Endothelial cell of umbilical vein (primary cell): ENCODE data around the gene POU6F2. TPM values are rescaled to one million over a fixed set of nuclear protein-coding genes. Genes with fewer than 3 reads are reported as not detected.

ENCODE experiments used
- BruUV-seq: library from RNA; stranded (reverse); fragments of 400-500 nt; replicated peaks from 2 replicates; lab custom pipeline; 2021; lab: Mats Ljungman, UMichigan
- CTCF ChIA-PET: fragments of 300-600, 350-600 bp; sonication (Branson Sonifier 250); formaldehyde crosslinking; loops from one replicate; lab custom pipeline; 2021; ENCODE audit warnings: antibody characterized with exemption, inconsistent platforms; lab: Charles Lee
- POLR2A ChIA-PET: fragments of 300-600, 350-600 bp; sonication (Branson Sonifier 250); formaldehyde crosslinking; loops from one replicate; lab custom pipeline; 2021; ENCODE audit warnings: antibody characterized with exemption, inconsistent platforms; lab: Charles Lee
- DNase-seq: peaks from one replicate; pipeline ENCODE4 v3.0.0-alpha.2; 2011; ENCODE audit warnings: low read depth, low spot score
- FAIRE-seq: peaks from 2 replicates; lab custom pipeline; 2011; peaks lifted over from hg19 to GRCh38; lab: Jason Lieb, UNC
- H2AFZ ChIP-seq: 2 replicates; pipeline ENCODE4 v1.6.0; 2012; ENCODE audit warnings: low read depth, low read length, control low read depth, inconsistent platforms
- H3K27ac ChIP-seq: 2 replicates; pipeline ENCODE4 v1.5.1; 2011; ENCODE audit warnings: low read depth, mild to moderate bottlenecking, control low read depth, low read length, moderate library complexity; ENCODE audit not compliant: insufficient read depth
- H3K27me3 ChIP-seq, 2 experiments: 2 replicates each; pipeline versions ENCODE4 v1.6.0 to v1.6.1; 2011; ENCODE audit warnings: low read length in 2 of 2, mixed read lengths in 1 of 2; ENCODE audit not compliant: control insufficient read depth in 2 of 2, insufficient read depth in 2 of 2
- H3K36me3 ChIP-seq, 2 experiments: 2 replicates in 1 of 2; 3 replicates in 1 of 2; pipeline ENCODE4 v1.5.1; 2011; ENCODE audit warnings: low read length in 2 of 2, mild to moderate bottlenecking in 1 of 2, moderate library complexity in 1 of 2; ENCODE audit not compliant: control insufficient read depth in 2 of 2, insufficient read depth in 2 of 2; ENCODE audit errors: extremely low read depth in 1 of 2
- H3K4me1 ChIP-seq: 3 replicates; pipeline ENCODE4 v1.5.1; 2011; ENCODE audit warnings: mild to moderate bottlenecking, low read length; ENCODE audit not compliant: control insufficient read depth, insufficient read depth; ENCODE audit errors: extremely low read depth
- H3K4me2 ChIP-seq: 2 replicates; pipeline ENCODE4 v1.6.1; 2011; ENCODE audit warnings: low read length, control low read depth, mixed read lengths; ENCODE audit not compliant: insufficient read depth
- H3K4me3 ChIP-seq, 3 experiments: fragments of 200-600 bp in 1 of 3; sonication (generic), shearing (Covaris generic) in 1 of 3; replicated peaks in 1 of 3; 2 replicates each; pipeline ENCODE4 v1.5.1; 2011 to 2016; ENCODE audit warnings: control low read depth in 3 of 3, low read length in 3 of 3, mild to moderate bottlenecking in 2 of 3, inconsistent platforms in 1 of 3, low read depth in 1 of 3, moderate library complexity in 1 of 3; ENCODE audit not compliant: insufficient read depth in 1 of 3
- H3K79me2 ChIP-seq: 2 replicates; pipeline ENCODE4 v1.6.0; 2012; ENCODE audit warnings: low read length, inconsistent platforms; ENCODE audit not compliant: control insufficient read depth, insufficient read depth
- H3K9ac ChIP-seq: replicated peaks from 2 replicates; pipeline ENCODE3; 2011; ENCODE audit warnings: low read length, control low read depth; ENCODE audit not compliant: insufficient read depth; ENCODE audit errors: extremely low read depth
- H3K9me1 ChIP-seq: replicated peaks from 3 replicates; pipeline ENCODE4 v1.6.0; 2011; ENCODE audit warnings: mild to moderate bottlenecking, low read length; ENCODE audit not compliant: control insufficient read depth, insufficient read depth; ENCODE audit errors: extremely low read depth
- H3K9me3 ChIP-seq: replicated peaks from 2 replicates; pipeline ENCODE4 v1.5.1; 2012; ENCODE audit warnings: low read length, inconsistent platforms; ENCODE audit not compliant: control insufficient read depth, insufficient read depth
- H4K20me1 ChIP-seq: replicated peaks from 2 replicates; pipeline ENCODE3; 2011; ENCODE audit warnings: mild to moderate bottlenecking, low read length; ENCODE audit not compliant: control insufficient read depth, insufficient read depth; ENCODE audit errors: extremely low read depth
- CTCF ChIP-seq, 2 donors: IDR thresholded peaks; 1 replicate in 1 of 2; 2 replicates in 1 of 2; pipeline ENCODE4 v1.5.1; 2011; ENCODE audit warnings: low read length in 2 of 2, mild to moderate bottlenecking in 2 of 2, moderate library complexity in 2 of 2, control low read depth in 1 of 2, inconsistent platforms in 1 of 2, low read depth in 1 of 2; ENCODE audit not compliant: insufficient read depth in 1 of 2; ENCODE audit errors: extremely low read depth in 1 of 2
- EZH2 ChIP-seq: IDR thresholded peaks from 2 replicates; pipeline ENCODE4 v1.6.1; 2012; ENCODE audit warnings: borderline replicate concordance, low read depth, mild to moderate bottlenecking, moderate library complexity, low read length, inconsistent platforms; ENCODE audit not compliant: severe bottlenecking
- FOS ChIP-seq: IDR thresholded peaks from 2 replicates; pipeline ENCODE4 v1.6.1; 2011; ENCODE audit warnings: mild to moderate bottlenecking, low read length, moderate library complexity, borderline replicate concordance; ENCODE audit not compliant: insufficient read depth
- GATA2 ChIP-seq: IDR thresholded peaks from 2 replicates; pipeline ENCODE4 v1.7.0; 2011; ENCODE audit warnings: low read depth, mild to moderate bottlenecking, moderate library complexity, mixed read lengths, low read length; ENCODE audit not compliant: insufficient read length, insufficient read depth
- JUN ChIP-seq: IDR thresholded peaks from 2 replicates; pipeline ENCODE4 v1.6.1; 2011; ENCODE audit warnings: borderline replicate concordance, low read depth; ENCODE audit not compliant: insufficient read length, insufficient read depth
- MAX ChIP-seq: IDR thresholded peaks from 2 replicates; pipeline ENCODE4 v1.6.1; 2011; ENCODE audit not compliant: insufficient read depth, insufficient read length
- MYC ChIP-seq: IDR thresholded peaks from one replicate; pipeline ENCODE4 v1.6.1; 2011; ENCODE audit warnings: mild to moderate bottlenecking, low read depth, low read length
- POLR2A ChIP-seq: IDR thresholded peaks from 2 replicates; pipeline ENCODE4 v1.6.1; 2012; ENCODE audit warnings: low read depth, mild to moderate bottlenecking, control low read depth, low read length
- POLR2AphosphoS5 ChIP-seq: IDR thresholded peaks from 2 replicates; pipeline ENCODE4 v1.6.1; 2012; ENCODE audit warnings: low read depth, mild to moderate bottlenecking, control low read depth, low read length, moderate library complexity; ENCODE audit not compliant: insufficient read depth
- dilution Hi-C: fragments of 300-500 bp; cut with MboI; formaldehyde crosslinking; loops from one replicate; pipeline ENCODE4 v1.15.0; 2019; ENCODE audit warnings: low sequenced_read_pairs; ENCODE audit not compliant: extremely low pct_ligation_motif_present
- intact Hi-C: fragments of 100-400 bp; cut with micrococcal nuclease; formaldehyde crosslinking; loops from one replicate; pipeline ENCODE4 v1.10.0; 2022
- polyA plus RNA-seq, 4 experiments: library from polyadenylated mRNA; depleted of rRNA in 3 of 4; stranded (reverse) in 3 of 4; unstranded in 1 of 4; fragments of >200 nt; gene quantifications; 2 replicates each; pipeline versions ENCODE4 v1.2.1 to v1.2.3, GENCODE V29; 2011 to 2012; ENCODE audit warnings: missing spikeins in 1 of 4
- total RNA-seq: library from RNA; stranded (reverse); gene quantifications from 2 replicates; pipeline ENCODE4 v1.2.3, GENCODE V29; 2021

The POU6F2 gene
- total and polyA plus RNA-seq, 2 donors (not counting 3 experiments of a cell fraction or from before 2014, with no cell fraction given) = 0.29 TPM; not detected in 1

GRCh38 chr7:39105720-39106119, 128.0 kb downstream of the POU6F2 start:
- FAIRE-seq (no peak), DNase-seq (no peak)
- POLR2A ChIA-PET = no interaction called here
- no peak overlapping the region for H3K4me3 ChIP-seq
- no peaks in the 10 kb centered on the region for H3K36me3 ChIP-seq
- H3K4me1 ChIP-seq = no peaks in the 10 kb centered on the region
- no peaks in the 10 kb centered on the region for H4K20me1 ChIP-seq
- intact Hi-C loops (no loop called here), dilution Hi-C loops (no loop called here)
- BruUV-seq = no TSS peak
- no peak overlapping the region for H3K9ac ChIP-seq
- H3K79me2 ChIP-seq = no peaks in the 10 kb centered on the region
- H3K27ac ChIP-seq = no peak overlapping the region
- CTCF ChIA-PET = no interaction called here
- H3K4me2 ChIP-seq = no peak overlapping the region
- H3K9me1 ChIP-seq = no peaks in the 10 kb centered on the region
- no peaks in the 10 kb centered on the region for H3K9me3 ChIP-seq
- no peaks in the 10 kb centered on the region for H3K27me3 ChIP-seq
- TF ChIP-seq POLR2A = no peak
- no peak for TF ChIP-seq JUN
- no peak for TF ChIP-seq EZH2
- TF ChIP-seq FOS = no peak
- TF ChIP-seq MAX = no peak
- TF ChIP-seq POLR2AphosphoS5 = no peak
- TF ChIP-seq GATA2 = no peak
- TF ChIP-seq CTCF (IDR thresholded peaks at IDR 0.05; ENCODE audit: extremely low read depth in 1 of 2, insufficient read depth in 1 of 2, low read depth in 1 of 2, low read length in 2 of 2) = no peak
- TF ChIP-seq MYC = no peak
- H2AFZ ChIP-seq = no peak overlapping the region
